ELR (cell line): ENCODE data around the gene FGF19.
"Not testable (repeated sequence)": the region's sequence is repeated elsewhere in the genome, so short reads cannot be mapped to it uniquely, and the experiment has no call there.

Experiments
- DNase-seq: peaks from one replicate; pipeline ENCODE4 v3.0.0-alpha.2; 2015; ENCODE audit warnings: low read depth

FGF19 gene

GRCh38 chr11:69695995-69696394 is 7.8 kb downstream of the FGF19 start:
- not testable (repeated sequence) for DNase-seq

- DNase-seq, result no peak
Measured at GRCh38 chr11:69695581-69695980, 8.2 kb downstream of the FGF19 start.

- no peak for DNase-seq
Measured at GRCh38 chr11:69694781-69695180, 9.0 kb downstream of the FGF19 start.

- no peak for DNase-seq
Measured at GRCh38 chr11:69692422-69692821, 11.4 kb downstream of the FGF19 start.

- DNase-seq, result peak; percentile 36
Measured at GRCh38 chr11:69691463-69691862, 12.4 kb downstream of the FGF19 start.

GRCh38 chr11:69689484-69690319 is 14.1 kb downstream of the FGF19 start:
- DNase-seq, result no peak

- not testable (repeated sequence) for DNase-seq
Measured at GRCh38 chr11:69687969-69688771, 15.7 kb downstream of the FGF19 start.

- no peak for DNase-seq
Measured at GRCh38 chr11:69686856-69687255, 17.0 kb downstream of the FGF19 start.

- DNase-seq, result no peak
Measured at GRCh38 chr11:69686452-69686851, 17.4 kb downstream of the FGF19 start.

GRCh38 chr11:69685348-69685747 is 18.5 kb downstream of the FGF19 start:
- no peak for DNase-seq

- DNase-seq, result no peak
Measured at GRCh38 chr11:69684651-69685050, 19.2 kb downstream of the FGF19 start.

- DNase-seq, result peak; percentile 50
Measured at GRCh38 chr11:69683764-69684333, 20.0 kb downstream of the FGF19 start.

GRCh38 chr11:69682681-69683326 is 21.0 kb downstream of the FGF19 start:
- no peak for DNase-seq

- peak; percentile 18 for DNase-seq
Measured at GRCh38 chr11:69682221-69682620, 21.6 kb downstream of the FGF19 start.

GRCh38 chr11:69680688-69681087 is 23.1 kb downstream of the FGF19 start:
- no peak for DNase-seq

- DNase-seq, result no peak
Measured at GRCh38 chr11:69677749-69678148, 26.1 kb downstream of the FGF19 start.

GRCh38 chr11:69674886-69675714 is 28.7 kb downstream of the FGF19 start, which contains the start of gene LTO1:
LTO1 (minus strand) TSS chr11:69675353; CDS start chr11:69675239, 114 bp downstream.
- peak; percentile 93 for DNase-seq

GRCh38 chr11:69674267-69674885 is 29.4 kb downstream of the FGF19 start:
- peak; percentile 89 for DNase-seq

GRCh38 chr11:69671734-69672465 is 31.9 kb downstream of the FGF19 start:
- no peak for DNase-seq
